ENCODE data around the gene C9orf50. TPM values are rescaled to one million over a fixed set of nuclear protein-coding genes. Genes with fewer than 3 reads are reported as not detected.
A peak's percentile ranks its signal among the peaks of the same experiment; 100 is the strongest.
"Not testable (repeated sequence)": the region's sequence is repeated elsewhere in the genome, so short reads cannot be mapped to it uniquely, and the experiment has no call there.

The C9orf50 gene
- total RNA-seq, 1 experiment from 2014 or later = not detected

- H3K9me3 ChIP-seq = no peaks in the 10 kb centered on the region
- H3K4me3 ChIP-seq = no peak overlapping the region
- no peaks in the 10 kb centered on the region for H3K36me3 ChIP-seq
- no peak for DNase-seq
- no peaks in the 10 kb centered on the region for H3K27me3 ChIP-seq
Observed at GRCh38 chr9:129608561-129609481, 12.1 kb downstream of the C9orf50 start.

GRCh38 chr9:129607027-129607387, 13.9 kb downstream of the C9orf50 start:
- Histone ChIP-seq H3K9me3 (no peaks in the 10 kb centered on the region), H3K27me3 (no peaks in the 10 kb centered on the region), H3K36me3 (no peaks in the 10 kb centered on the region), H3K4me3 (no peak overlapping the region)
- no peak for DNase-seq

GRCh38 chr9:129606161-129607026, 14.5 kb downstream of the C9orf50 start:
- Histone ChIP-seq H3K27me3 (no peaks in the 10 kb centered on the region), H3K36me3 (no peaks in the 10 kb centered on the region), H3K4me3 (no peak overlapping the region), H3K9me3 (no peaks in the 10 kb centered on the region)
- DNase-seq = no peak

- Histone ChIP-seq H3K4me3 (no peak overlapping the region), H3K27me3 (no peaks in the 10 kb centered on the region), H3K36me3 (no peaks in the 10 kb centered on the region), H3K9me3 (no peaks in the 10 kb centered on the region)
- no peak for DNase-seq
Observed at GRCh38 chr9:129604766-129605163, 16.1 kb downstream of the C9orf50 start.

GRCh38 chr9:129604056-129604765, 16.7 kb downstream of the C9orf50 start:
- Histone ChIP-seq H3K27me3 (no peaks in the 10 kb centered on the region), H3K4me3 (no peak overlapping the region), H3K9me3 (no peaks in the 10 kb centered on the region), H3K36me3 (no peaks in the 10 kb centered on the region)
- DNase-seq = no peak

GRCh38 chr9:129602598-129603415, 18.1 kb downstream of the C9orf50 start:
- Histone ChIP-seq H3K36me3 (no peaks in the 10 kb centered on the region), H3K27me3 (no peaks in the 10 kb centered on the region)
- no peak for DNase-seq

GRCh38 chr9:129601082-129601674, 19.7 kb downstream of the C9orf50 start:
- Histone ChIP-seq H3K9me3 (no peaks in the 10 kb centered on the region), H3K4me3 (no peak overlapping the region), H3K36me3 (no peaks in the 10 kb centered on the region), H3K27me3 (no peaks in the 10 kb centered on the region)
- no peak for DNase-seq

More at GRCh38 chr9:129602598-129603415, 18.1 kb downstream of the C9orf50 start:
- Histone ChIP-seq H3K4me3 (no peak overlapping the region), H3K9me3 (no peaks in the 10 kb centered on the region)

GRCh38 chr9:129598089-129598596, 22.8 kb downstream of the C9orf50 start:
- Histone ChIP-seq H3K4me3 (no peak overlapping the region), H3K27me3 (no peaks in the 10 kb centered on the region), H3K36me3 (no peaks in the 10 kb centered on the region), H3K9me3 (no peaks in the 10 kb centered on the region)
- no peak for DNase-seq

GRCh38 chr9:129597355-129598088, 23.4 kb downstream of the C9orf50 start:
- Histone ChIP-seq H3K9me3 (no peaks in the 10 kb centered on the region), H3K36me3 (no peaks in the 10 kb centered on the region), H3K27me3 (no peaks in the 10 kb centered on the region), H3K4me3 (no peak overlapping the region)
- no peak for DNase-seq

- no peak for DNase-seq
- Histone ChIP-seq H3K4me3 (no peak overlapping the region), H3K36me3 (no peaks in the 10 kb centered on the region)
Observed at GRCh38 chr9:129596541-129597331, 24.2 kb downstream of the C9orf50 start.

GRCh38 chr9:129595903-129596540, 24.9 kb downstream of the C9orf50 start:
- Histone ChIP-seq H3K36me3 (no peaks in the 10 kb centered on the region), H3K9me3 (no peaks in the 10 kb centered on the region), H3K27me3 (no peaks in the 10 kb centered on the region), H3K4me3 (no peak overlapping the region)
- DNase-seq = no peak

More at GRCh38 chr9:129596541-129597331, 24.2 kb downstream of the C9orf50 start:
- Histone ChIP-seq H3K9me3 (no peaks in the 10 kb centered on the region), H3K27me3 (no peaks in the 10 kb centered on the region)

GRCh38 chr9:129595311-129595741, 25.6 kb downstream of the C9orf50 start:
- Histone ChIP-seq H3K27me3 (no peaks in the 10 kb centered on the region), H3K36me3 (no peaks in the 10 kb centered on the region), H3K9me3 (no peaks in the 10 kb centered on the region), H3K4me3 (no peak overlapping the region)
- peak; percentile 76 for DNase-seq

- Histone ChIP-seq H3K4me3 (no peak overlapping the region), H3K36me3 (no peaks in the 10 kb centered on the region), H3K27me3 (no peaks in the 10 kb centered on the region), H3K9me3 (no peaks in the 10 kb centered on the region)
- DNase-seq = no peak
Observed at GRCh38 chr9:129594632-129595031, 26.3 kb downstream of the C9orf50 start.

- H3K4me3 ChIP-seq, H3K9me3 ChIP-seq, DNase-seq, H3K27me3 ChIP-seq, H3K36me3 ChIP-seq: not testable (repeated sequence)
Observed at GRCh38 chr9:129592790-129593189, 28.1 kb downstream of the C9orf50 start.
